ENCODE measurements around the gene HOXB13. TPM values are rescaled to one million over a fixed set of nuclear protein-coding genes. Genes with fewer than 3 reads are reported as not detected.

Gene HOXB13
- total RNA-seq, 1 donor from 2014 or later, result not detected

- Histone ChIP-seq H3K36me3 (no peaks in the 10 kb centered on the region), H3K4me3 (peak overlapping the region; percentile 17), H3K9me3 (no peaks in the 10 kb centered on the region), H3K27ac (no peak overlapping the region), H3K4me1 (peaks cover 42% of the 10 kb centered on the region), H3K27me3 (ENCODE audit: low read depth) (peaks cover 100% of the 10 kb centered on the region)
- DNase-seq, result no peak
- ATAC-seq, result no peak
- intact Hi-C loops (cut with DNase I), result no loop called here
- TF ChIP-seq CTCF (IDR thresholded peaks at IDR 0.05), result no peak
Measured at GRCh38 chr17:48723423-48724250, 4.9 kb downstream of the HOXB13 start.

- TF ChIP-seq CTCF (IDR thresholded peaks at IDR 0.05), result no peak
- no peak within 1 kb of the TSS for H3K27ac ChIP-seq
- H3K4me1 ChIP-seq, result peaks cover 41% of the 10 kb centered on the region
- no peaks in the 10 kb centered on the region for H3K9me3 ChIP-seq
- H3K36me3 ChIP-seq, result no peaks in the 10 kb centered on the region
- DNase-seq, result no peak
- peak within 1 kb of the TSS; percentile 17 for H3K4me3 ChIP-seq
- intact Hi-C loops (cut with DNase I), result no loop called here
- ATAC-seq, result no peak
- H3K27me3 ChIP-seq (ENCODE audit: low read depth), result peaks cover 100% of the 10 kb centered on the region
Measured at GRCh38 chr17:48722915-48723422, 5.6 kb downstream of the HOXB13 start, which contains the start of gene PRAC2. Gene PRAC2, plus strand, starts transcription at chr17:48723185. Its CDS starts 1,226 bp downstream, at chr17:48724411.

- intact Hi-C loops (cut with DNase I), result no loop called here
- H3K27me3 ChIP-seq (ENCODE audit: low read depth), result peaks cover 100% of the 10 kb centered on the region
- H3K36me3 ChIP-seq, result no peaks in the 10 kb centered on the region
- ATAC-seq (no peak), DNase-seq (no peak)
- H3K27ac ChIP-seq, result no peak within 1 kb of the TSS
- no peak for TF ChIP-seq CTCF (IDR thresholded peaks at IDR 0.05)
- H3K4me1 ChIP-seq, result peaks cover 41% of the 10 kb centered on the region
- H3K9me3 ChIP-seq, result no peaks in the 10 kb centered on the region
- peak within 1 kb of the TSS; percentile 17 for H3K4me3 ChIP-seq
Measured at GRCh38 chr17:48722201-48722907, 6.2 kb downstream of the HOXB13 start, which contains the start of gene PRAC1. Gene PRAC1, minus strand, starts transcription at chr17:48722518. Its CDS starts 126 bp downstream, at chr17:48722392.

GRCh38 chr17:48721009-48721402 is 7.5 kb downstream of the HOXB13 start:
- no peaks in the 10 kb centered on the region for H3K9me3 ChIP-seq
- TF ChIP-seq CTCF (IDR thresholded peaks at IDR 0.05), result no peak
- H3K27ac ChIP-seq, result no peak overlapping the region
- no peak for DNase-seq
- H3K4me3 ChIP-seq, result no peak overlapping the region
- no peaks in the 10 kb centered on the region for H3K36me3 ChIP-seq
- intact Hi-C loops (cut with DNase I), result no loop called here
- peaks cover 100% of the 10 kb centered on the region for H3K27me3 ChIP-seq (ENCODE audit: low read depth)
- peaks cover 41% of the 10 kb centered on the region for H3K4me1 ChIP-seq
- no peak for ATAC-seq

GRCh38 chr17:48720266-48721008 is 8.1 kb downstream of the HOXB13 start:
- ATAC-seq (no peak), DNase-seq (no peak)
- Histone ChIP-seq H3K4me3 (no peak overlapping the region), H3K27ac (no peak overlapping the region), H3K27me3 (ENCODE audit: low read depth) (peaks cover 100% of the 10 kb centered on the region), H3K9me3 (no peaks in the 10 kb centered on the region), H3K4me1 (peaks cover 40% of the 10 kb centered on the region), H3K36me3 (no peaks in the 10 kb centered on the region)
- no peak for TF ChIP-seq CTCF (IDR thresholded peaks at IDR 0.05)
- intact Hi-C loops (cut with DNase I), result no loop called here
